Psoas muscle (tissue), 8 donors: ENCODE measurements around the gene GPX2. TPM values are rescaled to one million over a fixed set of nuclear protein-coding genes. Genes with fewer than 3 reads are reported as not detected.

Experiments used
- ATAC-seq, 4 donors: fragments of 200-7000 bp; cut with Tn5 transposase; one replicate each; pipeline ENCODE4 v1.9.1; 2020; ENCODE audit warnings: moderate library complexity in 3 of 4, mild to moderate bottlenecking in 2 of 4
- DNase-seq, 2 donors: peaks; one replicate each; pipeline ENCODE4 v3.0.0-alpha.2; 2020
- H3K27ac ChIP-seq: fragments of 200-600 bp; one replicate; pipeline ENCODE4 v1.8.0; 2022
- H3K27me3 ChIP-seq, 3 donors: fragments of 200-600 bp in 1 of 3; one replicate each; pipeline versions ENCODE4 v1.6.1 to v1.8.0; 2013 to 2022; ENCODE audit warnings: low read length in 2 of 3, mild to moderate bottlenecking in 2 of 3, moderate library complexity in 1 of 3; ENCODE audit not compliant: insufficient read depth in 3 of 3
- H3K36me3 ChIP-seq, 2 donors: fragments of 200-600 bp in 1 of 2; one replicate each; pipeline versions ENCODE4 v1.6.1 to v1.8.0; 2013 to 2022; ENCODE audit warnings: low read depth in 1 of 2, mild to moderate bottlenecking in 1 of 2, moderate library complexity in 1 of 2; ENCODE audit not compliant: insufficient read depth in 1 of 2
- H3K4me1 ChIP-seq: fragments of 200-600 bp; one replicate; pipeline ENCODE4 v1.8.0; 2022
- H3K4me3 ChIP-seq: fragments of 200-600 bp; one replicate; pipeline ENCODE4 v1.8.0; 2022; ENCODE audit warnings: mild to moderate bottlenecking
- H3K9me3 ChIP-seq: fragments of 200-600 bp; one replicate; pipeline ENCODE4 v1.8.0; 2022
- WGBS, 3 donors: extraction: QIAGEN DNeasy Blood & Tissue Kit; methylation state at CpG; one replicate each; pipeline versions ENCODE4 v1.1.6 to v1.1.7; 2013; 5-methylcytosine and 5-hydroxymethylcytosine counted together
- intact Hi-C, 2 donors: fragments of 100-400 bp; cut with DNase I; formaldehyde crosslinking; loops; one replicate each; pipeline versions ENCODE4 v1.11.0 to v1.14.2; 2022
- long read RNA-seq, 2 donors: library from polyadenylated mRNA; unstranded; transcript quantifications; one replicate each; pipeline ENCODE4 v2.0.0, GENCODE V29; 2021
- polyA plus RNA-seq, 3 donors: library from polyadenylated mRNA; stranded (reverse); fragments of 200-250 nt; gene quantifications; one replicate each; pipeline ENCODE4 v1.2.3, GENCODE V29; 2013
- total RNA-seq, 4 donors: library from RNA; stranded (reverse); fragmentation: NEBNext Ultra II Directional in 2 of 4; extraction: Animal tissue kit (Norgen Biotek cat#: 25700) in 2 of 4; gene quantifications; one replicate each; pipeline versions ENCODE4 v1.2.1 to v1.2.4, GENCODE V29; 2021 to 2023
- TF ChIP-seq, protein P1 (sequence below): fragments of 200-600 bp; IDR thresholded peaks from one replicate; pipeline ENCODE4 v1.8.0; 2022; ENCODE audit warnings: antibody characterized with exemption
- donor health status: healthy with polysubstance abuse.
- donor health status: DM: no; HTN: no; CAD: no; lungs with moderate emphysema.
- donor health status: Bipolar disorder and iron deficiency.
- donor health status: healthy.
- donor health status: DM: yes; HTN: yes; CAD: no.
- donor health status: DM: no; HTN: no; CAD: no.
- donor health status: DM: no; HTN: no; CAD: no.
- donor health status: DM: yes; HTN: yes; CAD: no.

The GPX2 gene
- not detected for total RNA-seq
- polyA plus RNA-seq = under 1 TPM in 2 of 3 donors, not detected in 1; 0.04 to 0.21 TPM
- long read RNA-seq, donor 1 = 0 reads
- long read RNA-seq, donor 2, partial matches to known transcripts = 0 of 1 reads
- long read RNA-seq, donor 2, other reads (novel, unspliced or antisense) = 1 of 1 reads

DNA sequence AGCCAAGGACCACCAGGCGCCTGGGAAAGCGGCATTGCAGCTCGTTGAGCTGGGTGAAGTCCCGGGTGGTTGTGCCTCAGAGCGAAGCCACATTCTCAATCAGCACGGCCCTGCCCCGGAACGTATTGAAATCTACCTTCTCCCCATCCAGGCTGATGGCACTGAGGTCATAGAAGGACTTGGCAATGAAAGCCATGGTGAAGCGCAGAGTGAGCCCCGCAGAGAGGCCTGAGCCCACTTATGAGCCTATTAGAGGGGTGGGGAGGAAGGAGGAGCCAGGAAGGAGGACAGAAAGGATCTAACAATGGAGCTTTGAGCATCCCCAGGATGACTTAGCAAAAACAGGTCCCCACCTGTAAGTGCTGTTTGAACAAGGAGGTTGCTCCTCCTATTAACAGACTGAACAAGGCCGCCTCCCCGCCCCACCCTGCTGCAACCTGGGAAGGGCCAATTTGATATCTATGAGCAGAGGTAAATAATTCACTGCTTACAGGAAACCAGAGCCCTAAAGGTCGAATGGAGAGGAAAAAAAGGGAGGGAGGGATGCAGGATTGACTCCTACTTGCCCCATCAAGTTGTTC is at the start of gene GPX2:
TSS of gene GPX2 (minus strand) at position 215 of the 581 bp plus-strand sequence. CDS start at position 196, 19 bp downstream.
- TF ChIP-seq, protein P1, sequence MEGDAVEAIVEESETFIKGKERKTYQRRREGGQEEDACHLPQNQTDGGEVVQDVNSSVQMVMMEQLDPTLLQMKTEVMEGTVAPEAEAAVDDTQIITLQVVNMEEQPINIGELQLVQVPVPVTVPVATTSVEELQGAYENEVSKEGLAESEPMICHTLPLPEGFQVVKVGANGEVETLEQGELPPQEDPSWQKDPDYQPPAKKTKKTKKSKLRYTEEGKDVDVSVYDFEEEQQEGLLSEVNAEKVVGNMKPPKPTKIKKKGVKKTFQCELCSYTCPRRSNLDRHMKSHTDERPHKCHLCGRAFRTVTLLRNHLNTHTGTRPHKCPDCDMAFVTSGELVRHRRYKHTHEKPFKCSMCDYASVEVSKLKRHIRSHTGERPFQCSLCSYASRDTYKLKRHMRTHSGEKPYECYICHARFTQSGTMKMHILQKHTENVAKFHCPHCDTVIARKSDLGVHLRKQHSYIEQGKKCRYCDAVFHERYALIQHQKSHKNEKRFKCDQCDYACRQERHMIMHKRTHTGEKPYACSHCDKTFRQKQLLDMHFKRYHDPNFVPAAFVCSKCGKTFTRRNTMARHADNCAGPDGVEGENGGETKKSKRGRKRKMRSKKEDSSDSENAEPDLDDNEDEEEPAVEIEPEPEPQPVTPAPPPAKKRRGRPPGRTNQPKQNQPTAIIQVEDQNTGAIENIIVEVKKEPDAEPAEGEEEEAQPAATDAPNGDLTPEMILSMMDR = no peak
- ATAC-seq = no peak
- intact Hi-C loops = no loop called here
- H3K36me3 ChIP-seq = peaks cover 0 to 22% of the 10 kb centered on the region in 2 donors
- H3K27ac ChIP-seq = no peak within 1 kb of the TSS
- WGBS, 3 donors = 86 to 89% (median 87%) methylated on average over 13 of the region's 13 CpGs
- H3K27me3 ChIP-seq = no peaks in the 10 kb centered on the region
- no peak for DNase-seq
- H3K4me1 ChIP-seq = peaks cover 5% of the 10 kb centered on the region
- no peak within 1 kb of the TSS for H3K4me3 ChIP-seq
- no peaks in the 10 kb centered on the region for H3K9me3 ChIP-seq

- intact Hi-C loops = no loop called here
- no peak overlapping the region for H3K4me3 ChIP-seq
- H3K9me3 ChIP-seq = no peaks in the 10 kb centered on the region
- DNase-seq (no peak), ATAC-seq (no peak)
- peaks cover 15% of the 10 kb centered on the region for H3K4me1 ChIP-seq
- H3K36me3 ChIP-seq = no peaks in the 10 kb centered on the region
- no peaks in the 10 kb centered on the region for H3K27me3 ChIP-seq
- TF ChIP-seq, protein P1 = no peak
- 93 to 95% (median 95%) methylated on average over 4 of the region's 4 CpGs for whole genome bisulfite sequencing, 3 donors
- H3K27ac ChIP-seq = no peak overlapping the region
Measured at GRCh38 chr14:64990939-64991338, 48.4 kb upstream of the GPX2 start.

- WGBS, 3 donors = 70 to 82% (median 79%) methylated on average over 3 of the region's 3 CpGs
- DNase-seq (no peak), ATAC-seq (no peak)
- intact Hi-C loops = no loop called here
- Histone ChIP-seq H3K36me3 (no peaks in the 10 kb centered on the region), H3K4me3 (no peak overlapping the region), H3K4me1 (peaks cover 15% of the 10 kb centered on the region), H3K9me3 (no peaks in the 10 kb centered on the region), H3K27ac (no peak overlapping the region), H3K27me3 (no peaks in the 10 kb centered on the region)
- TF ChIP-seq, protein P1 = no peak
Measured at GRCh38 chr14:64990296-64990695, 47.8 kb upstream of the GPX2 start.

DNA sequence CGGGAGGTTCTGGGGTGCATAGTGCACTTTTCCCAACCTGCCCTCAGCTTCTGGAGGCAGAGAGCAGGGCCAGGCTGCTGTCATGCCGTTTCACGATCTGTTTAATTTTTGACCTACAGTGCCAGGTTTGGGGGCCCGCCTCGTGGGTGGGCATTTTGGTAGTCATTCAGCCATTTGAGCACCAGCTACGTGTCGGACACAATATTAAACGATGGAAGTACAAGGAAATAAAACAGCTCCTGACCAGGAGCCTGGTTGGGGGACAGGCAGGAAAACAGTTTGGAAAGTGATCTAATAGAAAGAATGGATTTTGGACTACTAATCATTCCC is 44.9 kb upstream of the GPX2 start:
- no peak for DNase-seq
- H3K27me3 ChIP-seq = no peaks in the 10 kb centered on the region
- peaks cover 15% of the 10 kb centered on the region for H3K4me1 ChIP-seq
- H3K27ac ChIP-seq = peak overlapping the region; percentile 90
- intact Hi-C loops = loop anchor here (2.0 to 10.0 kb wide), 7 partner anchors 33 to 835 kb away; partner anchors contain the start of gene FUT8 (in 1 of the 2)
- ATAC-seq = no peak
- no peaks in the 10 kb centered on the region for H3K9me3 ChIP-seq
- H3K36me3 ChIP-seq = no peaks in the 10 kb centered on the region
- peak overlapping the region; percentile 84 for H3K4me3 ChIP-seq
- WGBS, 3 donors = 0 to 1% (median 0%) methylated on average over 8 of the region's 8 CpGs
- TF ChIP-seq, protein P1 = no peak
